IMR-90 (cell line): ENCODE results near the gene MAML2. TPM values are rescaled to one million over a fixed set of nuclear protein-coding genes. Genes with fewer than 3 reads are reported as not detected.

Experiments used
- ATAC-seq: fragments of 200-7000 bp; cut with Tn5 transposase; 2 replicates; pipeline ENCODE4 v1.9.1; 2020; ENCODE audit warnings: low read depth, mild to moderate bottlenecking, moderate library complexity
- BruUV-seq: library from RNA; stranded (reverse); fragments of 400-500 nt; replicated peaks from 2 replicates; lab custom pipeline; 2021; lab: Mats Ljungman, UMichigan
- CTCF ChIA-PET: fragments of 300-600 bp; formaldehyde crosslinking; extraction: SDS; loops from one replicate; lab custom pipeline; 2021; ENCODE audit warnings: antibody characterized with exemption; lab: Yijun Ruan, JAX
- POLR2A ChIA-PET: fragments of 300-600 bp; sonication (Branson Sonifier 250); formaldehyde crosslinking; loops from one replicate; lab custom pipeline; 2022; ENCODE audit warnings: antibody characterized with exemption; ENCODE audit not compliant: unreplicated experiment; lab: Charles Lee
- DNase-seq: peaks from one replicate; pipeline ENCODE4 v3.0.0; 2013
- H2AFZ ChIP-seq: replicated peaks from 2 replicates; pipeline ENCODE3; 2013; ENCODE audit warnings: low read length, mild to moderate bottlenecking; ENCODE audit not compliant: poor library complexity
- H2AK5ac ChIP-seq: 2 replicates; pipeline ENCODE4 v1.6.1; 2013; ENCODE audit warnings: low read depth, low read length, inconsistent platforms
- H2AK9ac ChIP-seq: replicated peaks from 2 replicates; pipeline ENCODE3; 2013; ENCODE audit warnings: mild to moderate bottlenecking, low read depth, low read length, moderate library complexity; ENCODE audit not compliant: poor library complexity
- H2BK120ac ChIP-seq: 2 replicates; pipeline ENCODE4 v1.6.1; 2013; ENCODE audit warnings: low read depth, low read length, inconsistent platforms
- H2BK15ac ChIP-seq: 3 replicates; pipeline ENCODE4 v1.6.1; 2013; ENCODE audit warnings: low read depth, low read length, inconsistent platforms
- H2BK20ac ChIP-seq: 2 replicates; pipeline ENCODE4 v1.6.1; 2013; ENCODE audit warnings: low read depth, mild to moderate bottlenecking, inconsistent platforms, low read length, moderate library complexity
- H2BK5ac ChIP-seq: 2 replicates; pipeline ENCODE4 v1.6.1; 2013; ENCODE audit warnings: mild to moderate bottlenecking, low read depth, low read length, inconsistent platforms; ENCODE audit not compliant: poor library complexity, severe bottlenecking
- H3K14ac ChIP-seq: replicated peaks from 2 replicates; pipeline ENCODE4 v1.6.1; 2013; ENCODE audit warnings: low read depth, low read length, inconsistent platforms
- H3K18ac ChIP-seq: 2 replicates; pipeline ENCODE4 v1.6.1; 2013; ENCODE audit warnings: low read depth, low read length, control low read depth
- H3K23ac ChIP-seq: 2 replicates; pipeline ENCODE4 v1.6.1; 2013; ENCODE audit warnings: low read depth, low read length, inconsistent platforms
- H3K27ac ChIP-seq: 2 replicates; pipeline ENCODE4 v1.5.1; 2013; ENCODE audit warnings: mild to moderate bottlenecking, control low read depth, low read length; ENCODE audit not compliant: insufficient read depth
- H3K27me3 ChIP-seq: 2 replicates; pipeline ENCODE4 v1.6.1; 2013; ENCODE audit warnings: low read length; ENCODE audit not compliant: control insufficient read depth, insufficient read depth
- H3K36me3 ChIP-seq: 2 replicates; pipeline ENCODE4 v1.6.1; 2013; ENCODE audit warnings: low read length, mixed read lengths; ENCODE audit not compliant: control insufficient read depth, insufficient read depth
- H3K4ac ChIP-seq: 2 replicates; pipeline ENCODE4 v1.6.1; 2013; ENCODE audit warnings: low read depth, low read length, inconsistent platforms
- H3K4me1 ChIP-seq: 2 replicates; pipeline ENCODE4 v1.6.1; 2013; ENCODE audit warnings: low read length, mixed read lengths; ENCODE audit not compliant: control insufficient read depth, insufficient read depth
- H3K4me2 ChIP-seq: 2 replicates; pipeline ENCODE4 v1.6.1; 2013; ENCODE audit warnings: low read depth, mild to moderate bottlenecking, control low read depth, low read length, moderate library complexity
- H3K4me3 ChIP-seq: 2 replicates; pipeline ENCODE4 v1.5.1; 2013; ENCODE audit warnings: low read depth, mild to moderate bottlenecking, control low read depth, low read length, moderate library complexity; ENCODE audit not compliant: insufficient read depth
- H3K56ac ChIP-seq: 2 replicates; pipeline ENCODE4 v1.6.1; 2013; ENCODE audit warnings: low read length, inconsistent platforms; ENCODE audit not compliant: insufficient read depth; ENCODE audit errors: extremely low read depth
- H3K79me1 ChIP-seq, 2 experiments: 2 replicates each; pipeline ENCODE4 v1.6.1; 2013; ENCODE audit warnings: low read length in 2 of 2, inconsistent platforms in 1 of 2, low read depth in 1 of 2
- H3K9ac ChIP-seq: 2 replicates; pipeline ENCODE4 v1.6.1; 2013; ENCODE audit warnings: low read depth, low read length, control low read depth
- H3K9me1 ChIP-seq: 2 replicates; pipeline ENCODE4 v1.6.1; 2013; ENCODE audit warnings: low read length, inconsistent platforms; ENCODE audit not compliant: insufficient read depth
- H3K9me3 ChIP-seq: 2 replicates; pipeline ENCODE4 v1.6.1; 2013; ENCODE audit warnings: low read length; ENCODE audit not compliant: control insufficient read depth, insufficient read depth
- H4K20me1 ChIP-seq: 2 replicates; pipeline ENCODE4 v1.6.1; 2013; ENCODE audit warnings: low read length, inconsistent platforms; ENCODE audit not compliant: insufficient read depth
- H4K5ac ChIP-seq: 2 replicates; pipeline ENCODE4 v1.6.1; 2013; ENCODE audit warnings: mild to moderate bottlenecking, low read depth, low read length, control low read depth
- H4K8ac ChIP-seq, 2 experiments: 2 replicates each; pipeline ENCODE4 v1.6.1; 2013; ENCODE audit warnings: low read depth in 2 of 2, low read length in 2 of 2, control low read depth in 1 of 2, inconsistent platforms in 1 of 2
- H4K91ac ChIP-seq: 2 replicates; pipeline ENCODE4 v1.6.1; 2013; ENCODE audit warnings: low read depth, low read length, inconsistent platforms; ENCODE audit not compliant: insufficient read depth
- MAFK ChIP-seq: IDR thresholded peaks from 2 replicates; pipeline ENCODE4 v1.6.1; 2012; ENCODE audit warnings: low read depth, low read length, improper control_type of control experiment
- NFE2L2 ChIP-seq: fragments of 150-350 bp; IDR thresholded peaks from 2 replicates; pipeline ENCODE4 v1.6.1; 2016; ENCODE audit warnings: low read depth, mild to moderate bottlenecking, low read length
- USF2 ChIP-seq: fragments of 150-350 bp; IDR thresholded peaks from 2 replicates; pipeline ENCODE4 v1.6.1; 2017; ENCODE audit warnings: mild to moderate bottlenecking, antibody characterized with exemption, low read length, low read depth
- WGBS, 2 experiments: methylation state at CpG; one replicate each; pipeline versions ENCODE4 v1.1.5 to v1.1.7; 2013; ENCODE audit warnings: missing lambda C conversion rate in 2 of 2; ENCODE audit not compliant: insufficient read length in 1 of 2; ENCODE audit errors: extremely low coverage in 2 of 2; 5-methylcytosine and 5-hydroxymethylcytosine counted together
- dilution Hi-C: fragments of 300-500 bp; cut with HindIII; formaldehyde crosslinking; loops from one replicate; pipeline ENCODE4 v1.14.3; 2018; ENCODE audit warnings: low sequenced_read_pairs; ENCODE audit not compliant: unreplicated experiment
- in situ Hi-C: fragments of 300-500 bp; cut with MboI; formaldehyde crosslinking; loops from 3 replicates; pipeline ENCODE4 v1.14.3; 2019; ENCODE audit warnings: low sequenced_read_pairs, inconsistent platforms, mixed read lengths
- intact Hi-C: fragments of 100-400 bp; cut with micrococcal nuclease; formaldehyde crosslinking; loops from 2 replicates; pipeline ENCODE4 v1.10.0; 2022
- polyA plus RNA-seq, 3 experiments: library from polyadenylated mRNA; depleted of rRNA; stranded (reverse); fragments of >200 nt; gene quantifications; 2 replicates each; pipeline ENCODE4 v1.2.3, GENCODE V29; 2012; ENCODE audit warnings: low replicate concordance in 1 of 3
- total RNA-seq: library from RNA; depleted of rRNA; stranded (reverse); fragments of >200 nt; gene quantifications from 2 replicates; pipeline ENCODE4 v1.2.3, GENCODE V29; 2012

Gene MAML2
- total and polyA plus RNA-seq, 2 of the 4 experiments (the other 2 are of a cell fraction), result 15.0 to 19.5 TPM

DNA sequence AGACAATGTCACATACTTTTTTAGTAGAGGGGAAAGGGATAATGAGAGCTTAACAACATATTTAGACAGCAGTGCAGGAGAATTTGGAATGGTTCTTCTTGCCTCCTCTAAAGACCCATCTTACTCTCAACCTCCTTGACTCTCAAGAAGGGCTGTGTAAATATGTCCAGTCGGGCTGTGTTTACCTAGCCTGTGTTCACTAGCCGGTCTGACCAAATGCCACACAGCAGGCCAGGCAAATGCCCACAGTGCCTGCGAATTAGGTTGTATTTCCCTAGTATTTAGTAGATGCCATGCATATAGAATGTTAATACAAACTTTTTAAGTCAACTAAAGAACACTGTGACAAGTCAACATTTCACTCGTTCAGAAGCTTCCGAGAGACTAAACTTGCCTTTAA lies 367.7 kb downstream of the MAML2 start:
- H3K27ac ChIP-seq, result no peak overlapping the region
- no peak overlapping the region for H2BK120ac ChIP-seq
- H3K14ac ChIP-seq, result no peak overlapping the region
- H4K91ac ChIP-seq, result no peak overlapping the region
- H3K18ac ChIP-seq, result no peak overlapping the region
- ATAC-seq, result no peak
- peaks cover 0 to 5% of the 10 kb centered on the region in 2 experiments; a peak in 1 of 4 replicates for H3K79me1 ChIP-seq
- TF ChIP-seq MAFK (no peak), USF2 (no peak), NFE2L2 (no peak)
- no peak overlapping the region for H4K5ac ChIP-seq
- in situ Hi-C loops, result no loop called here
- H4K8ac ChIP-seq, result no peak overlapping the region
- no peak overlapping the region for H2BK15ac ChIP-seq
- dilution Hi-C loops, result no loop called here
- DNase-seq, result no peak
- H2AK9ac ChIP-seq, result no peak overlapping the region
- peaks cover 1% of the 10 kb centered on the region; the same call in 1 of the 2 replicates for H3K4me1 ChIP-seq
- H3K36me3 ChIP-seq, result peaks cover 8% of the 10 kb centered on the region
- no TSS peak for BruUV-seq
- H3K9me1 ChIP-seq, result peaks cover 3% of the 10 kb centered on the region; the same call in 1 of the 2 replicates
- H2AK5ac ChIP-seq, result no peak overlapping the region
- H3K4me3 ChIP-seq, result no peak overlapping the region
- no peak overlapping the region for H2BK5ac ChIP-seq
- H3K27me3 ChIP-seq, result no peaks in the 10 kb centered on the region
- no peak overlapping the region for H3K4me2 ChIP-seq
- H3K9me3 ChIP-seq, result no peaks in the 10 kb centered on the region
- POLR2A ChIA-PET, result interaction anchor here (0.6 kb wide), 1 partner anchor 52 kb away, joined by 3 read pairs; the partner anchor contains the start of gene MTMR2
- H3K23ac ChIP-seq, result no peak overlapping the region
- H2BK20ac ChIP-seq, result no peak overlapping the region
- intact Hi-C loops, result no loop called here
- H3K9ac ChIP-seq, result no peak overlapping the region
- CTCF ChIA-PET, result interaction anchor here (0.7 kb wide), 1 partner anchor 14 kb away, joined by 5 read pairs; no protein-coding TSS in a partner anchor
- no peak overlapping the region for H3K4ac ChIP-seq
- no CpG with 5 or more reads among the region's 5 CpGs for WGBS, 2 experiments
- H2AFZ ChIP-seq, result no peak overlapping the region
- H4K20me1 ChIP-seq, result no peaks in the 10 kb centered on the region
- H3K56ac ChIP-seq, result no peak overlapping the region
